Effector memory CD4-positive, alpha-beta T cell (primary cell): ENCODE results near the gene FXYD5.

ENCODE experiments used
- DNase-seq, 3 donors: peaks; one replicate each; pipeline ENCODE4 v3.0.0-alpha.2; 2020
- H3K27ac ChIP-seq: 2 replicates; pipeline ENCODE4 v1.7.0; 2013; ENCODE audit warnings: mild to moderate bottlenecking, low read length, moderate library complexity; ENCODE audit not compliant: insufficient read depth, poor library complexity, severe bottlenecking
- H3K27me3 ChIP-seq: replicated peaks from 2 replicates; pipeline ENCODE4 v1.7.0; 2013; ENCODE audit warnings: mild to moderate bottlenecking, low read length; ENCODE audit not compliant: insufficient read depth, control insufficient read depth, poor library complexity, severe bottlenecking
- H3K36me3 ChIP-seq: 2 replicates; pipeline ENCODE4 v1.7.0; 2013; ENCODE audit warnings: mild to moderate bottlenecking, low read length, moderate library complexity; ENCODE audit not compliant: control insufficient read depth, insufficient read depth
- H3K4me1 ChIP-seq: 2 replicates; pipeline ENCODE4 v1.7.0; 2013; ENCODE audit warnings: low read length, mild to moderate bottlenecking; ENCODE audit not compliant: control insufficient read depth, insufficient read depth, poor library complexity, severe bottlenecking
- H3K4me3 ChIP-seq: 2 replicates; pipeline ENCODE4 v1.7.0; 2013; ENCODE audit warnings: low read length, low read depth, mild to moderate bottlenecking; ENCODE audit not compliant: insufficient read depth, poor library complexity, severe bottlenecking
- H3K9me3 ChIP-seq: 2 replicates; pipeline ENCODE4 v1.7.0; 2013; ENCODE audit warnings: mild to moderate bottlenecking, low read length, moderate library complexity; ENCODE audit not compliant: control insufficient read depth

The FXYD5 gene

DNA sequence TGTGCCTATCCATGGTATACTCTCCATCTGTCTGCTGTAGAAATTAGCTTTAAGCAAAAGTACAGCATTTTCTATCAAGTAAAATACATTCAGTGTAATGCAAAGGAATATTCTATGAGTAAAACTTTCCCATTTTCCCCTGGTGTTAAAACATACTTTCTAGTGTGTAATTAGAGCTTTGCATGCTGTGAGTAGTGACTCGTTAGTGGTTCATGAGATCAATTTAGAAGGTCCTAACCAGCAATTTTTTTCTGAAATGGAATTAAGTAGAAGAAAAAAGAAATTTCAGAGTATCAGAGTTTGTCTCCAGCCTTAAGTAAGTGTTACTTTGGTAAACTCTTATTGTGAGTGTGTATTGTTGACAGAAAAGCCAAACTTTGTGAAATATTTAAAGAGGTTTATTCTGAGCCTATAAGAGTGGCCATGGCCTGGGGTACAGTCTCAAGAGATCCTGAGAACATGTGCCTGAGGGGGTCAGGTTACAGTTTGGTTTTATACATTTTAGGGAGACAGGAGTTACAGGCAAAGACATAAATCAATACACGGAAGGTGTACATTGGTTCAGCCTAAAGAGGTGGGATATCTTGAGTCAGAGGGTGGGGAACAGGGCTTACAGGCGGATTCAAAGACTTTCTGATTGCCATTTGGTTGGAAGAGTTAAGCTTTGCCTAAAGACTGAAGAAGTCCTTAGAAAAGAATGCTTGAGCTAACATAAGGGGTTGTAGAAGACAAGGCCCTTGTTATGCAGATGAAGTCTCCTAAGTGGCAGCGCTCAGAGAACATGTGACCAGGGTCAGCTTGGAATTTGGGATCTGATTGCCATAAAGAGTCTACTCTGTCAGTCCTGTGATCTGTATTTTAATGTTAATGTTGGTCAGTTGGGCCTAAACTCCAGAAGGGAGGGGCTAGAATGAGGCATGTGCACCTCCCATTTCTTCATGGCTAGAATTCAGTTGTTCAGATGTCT lies 48.5 kb downstream of the FXYD5 start:
- Histone ChIP-seq H3K27ac (peak overlapping the region; percentile 3), H3K9me3 (no peaks in the 10 kb centered on the region), H3K4me1 (peaks cover 39% of the 10 kb centered on the region), H3K36me3 (no peaks in the 10 kb centered on the region), H3K27me3 (no peaks in the 10 kb centered on the region), H3K4me3 (no peak overlapping the region)
- no peak for DNase-seq

DNA sequence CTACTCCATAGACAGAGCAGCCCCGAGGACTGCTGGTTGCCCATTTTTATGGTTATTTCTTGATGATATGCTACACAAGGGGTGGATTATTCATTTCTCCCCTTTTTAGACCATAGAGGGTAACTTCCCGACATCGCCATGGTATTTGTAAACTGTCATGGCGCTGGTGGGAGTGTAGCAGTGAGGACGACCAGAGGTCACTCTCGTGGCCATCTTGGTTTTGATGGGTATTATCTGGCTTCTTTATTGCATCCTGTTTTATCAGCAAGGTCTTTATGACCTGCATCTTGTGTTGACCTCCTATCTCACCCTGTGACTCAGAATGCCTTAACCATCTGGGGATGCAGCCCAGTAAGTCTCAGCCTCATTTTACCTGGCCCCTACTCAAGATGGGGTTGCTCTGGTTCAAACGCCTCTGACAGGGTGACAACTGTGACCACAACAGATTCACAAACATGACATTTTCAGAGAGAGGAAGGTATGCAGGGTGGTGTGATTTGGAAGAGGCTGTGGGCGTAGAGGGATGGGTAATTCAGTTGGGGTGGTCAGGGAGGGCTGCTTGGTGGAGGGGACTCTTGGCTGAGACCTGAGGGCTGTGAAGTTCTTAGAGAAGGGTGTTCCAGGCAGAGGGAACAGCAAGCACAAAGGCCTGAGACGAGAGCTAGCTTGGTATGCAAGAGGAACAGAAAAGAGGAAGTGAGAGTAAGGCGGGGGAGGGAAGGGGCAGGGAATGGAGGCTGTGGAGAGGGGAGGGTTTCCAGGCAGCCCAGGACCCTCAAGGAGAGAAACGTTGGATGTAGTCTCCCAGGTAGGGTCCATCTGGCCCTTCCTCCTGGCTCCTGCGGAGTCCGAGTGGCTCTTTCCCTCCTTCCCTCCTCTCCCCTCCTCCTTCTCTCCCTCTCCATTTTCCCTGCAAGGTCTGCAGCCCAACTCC lies 50.5 kb downstream of the FXYD5 start:
- Histone ChIP-seq H3K27me3 (no peaks in the 10 kb centered on the region), H3K27ac (peak overlapping the region; percentile 84), H3K4me3 (no peak overlapping the region), H3K36me3 (no peaks in the 10 kb centered on the region), H3K9me3 (no peaks in the 10 kb centered on the region), H3K4me1 (peaks cover 39% of the 10 kb centered on the region)
- no peak for DNase-seq

DNA sequence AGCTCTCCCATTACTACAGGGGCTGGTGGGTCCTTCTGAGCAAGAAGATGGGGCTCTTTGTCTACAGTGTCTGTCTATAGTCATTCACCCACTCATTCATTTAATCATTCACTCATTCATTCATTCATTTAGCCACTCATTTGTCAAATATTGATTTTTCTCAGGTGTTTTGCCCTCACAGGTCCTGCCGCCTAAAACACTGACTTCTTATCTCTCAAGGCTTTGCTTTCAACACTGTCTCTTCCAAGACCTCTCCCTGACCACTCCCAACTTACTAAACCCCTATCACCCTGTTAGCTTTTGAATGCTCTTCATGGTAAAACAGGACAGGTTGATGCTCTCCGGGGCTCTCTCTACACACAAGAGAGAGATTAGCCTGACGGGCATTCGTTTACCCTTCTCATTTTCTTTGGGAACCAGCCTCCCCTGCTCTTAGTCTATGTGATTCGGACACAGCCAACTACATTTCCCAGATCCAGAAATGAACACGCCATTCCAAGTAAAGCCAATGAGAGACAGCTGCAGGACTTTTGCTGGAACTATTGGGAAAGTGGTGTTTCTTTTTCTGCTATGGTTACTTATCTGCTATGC lies 51.3 kb downstream of the FXYD5 start:
- peaks cover 39% of the 10 kb centered on the region for H3K4me1 ChIP-seq
- H3K4me3 ChIP-seq: no peak overlapping the region
- peak overlapping the region; percentile 84 for H3K27ac ChIP-seq
- H3K27me3 ChIP-seq: no peaks in the 10 kb centered on the region
- no peaks in the 10 kb centered on the region for H3K9me3 ChIP-seq
- H3K36me3 ChIP-seq: no peaks in the 10 kb centered on the region
- DNase-seq: no peak

DNA sequence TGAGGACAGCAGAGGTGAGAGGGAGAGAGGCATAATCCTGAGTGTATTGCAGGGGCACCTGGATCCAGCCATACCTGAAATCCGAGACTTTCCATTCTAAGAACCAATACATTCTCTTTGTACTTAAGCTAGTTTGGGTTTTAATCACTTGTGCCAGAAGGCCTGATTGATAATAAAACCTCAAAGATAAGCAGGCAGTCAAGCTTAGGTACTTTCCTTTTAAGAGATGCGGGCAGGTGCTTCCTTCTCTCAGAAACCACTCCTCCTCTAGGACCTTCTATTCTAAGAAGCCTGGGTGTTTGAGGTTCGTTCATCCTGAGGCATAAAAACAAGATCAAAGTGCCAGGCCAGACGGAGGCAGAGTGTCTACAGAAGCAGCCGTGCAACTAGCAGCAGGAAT lies 51.8 kb downstream of the FXYD5 start:
- Histone ChIP-seq H3K4me3 (no peak overlapping the region), H3K9me3 (no peaks in the 10 kb centered on the region), H3K4me1 (peaks cover 39% of the 10 kb centered on the region), H3K27me3 (no peaks in the 10 kb centered on the region), H3K36me3 (no peaks in the 10 kb centered on the region), H3K27ac (peak overlapping the region; percentile 84)
- DNase-seq: peak; percentile 55 to 71 (median 58)

DNA sequence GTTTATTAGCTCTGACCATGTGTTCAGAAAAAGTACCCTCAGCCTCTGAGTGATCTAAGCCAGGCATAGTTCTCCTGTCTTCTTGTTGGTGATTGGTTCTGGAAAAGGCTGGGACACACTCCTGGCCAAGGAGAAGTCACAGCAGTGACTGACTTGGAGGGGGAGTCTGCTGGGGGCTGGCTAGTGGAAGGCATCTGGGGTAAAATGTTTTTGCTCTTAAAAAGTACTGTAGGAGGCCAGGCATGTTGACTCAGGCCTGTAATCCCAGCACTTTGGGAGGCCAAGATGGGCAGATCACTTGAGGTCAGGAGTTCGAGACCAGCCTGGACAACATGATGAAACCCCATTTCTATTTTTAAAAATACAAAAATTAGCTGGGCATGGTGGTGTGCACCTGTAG lies 52.3 kb downstream of the FXYD5 start:
- DNase-seq: no peak
- peaks cover 39% of the 10 kb centered on the region for H3K4me1 ChIP-seq
- H3K27ac ChIP-seq: peak overlapping the region; percentile 84
- H3K9me3 ChIP-seq: no peaks in the 10 kb centered on the region
- H3K36me3 ChIP-seq: no peaks in the 10 kb centered on the region
- no peaks in the 10 kb centered on the region for H3K27me3 ChIP-seq
- no peak overlapping the region for H3K4me3 ChIP-seq

DNA sequence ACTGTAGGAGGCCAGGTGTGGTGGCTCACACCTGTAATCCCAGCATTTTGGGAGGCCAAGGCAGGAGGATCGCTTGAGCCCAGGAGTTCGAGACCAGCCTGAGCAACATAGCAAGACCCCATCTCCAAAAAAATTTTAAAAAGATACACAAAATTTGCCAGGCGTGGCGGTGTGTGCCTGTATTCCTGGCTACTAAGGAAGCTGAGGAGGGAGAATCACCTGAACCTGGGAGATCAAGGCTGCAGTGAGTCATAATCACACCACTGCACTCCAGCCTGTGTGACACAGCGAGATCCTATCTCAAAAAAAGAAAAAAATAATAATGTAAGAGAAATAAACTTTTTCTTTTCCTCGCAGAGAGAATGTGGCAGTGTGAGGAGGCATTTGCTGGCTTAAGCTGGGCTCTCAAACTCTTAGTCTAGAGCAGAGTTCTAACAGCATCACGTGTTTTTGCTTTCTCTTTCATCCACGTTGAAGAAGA lies 52.9 kb downstream of the FXYD5 start:
- H3K9me3 ChIP-seq: no peaks in the 10 kb centered on the region
- H3K4me3 ChIP-seq: no peak overlapping the region
- DNase-seq: peak; percentile 31 to 54 (median 41)
- H3K27ac ChIP-seq: peak overlapping the region; percentile 84
- H3K36me3 ChIP-seq: no peaks in the 10 kb centered on the region
- H3K27me3 ChIP-seq: no peaks in the 10 kb centered on the region
- H3K4me1 ChIP-seq: peaks cover 44% of the 10 kb centered on the region

DNA sequence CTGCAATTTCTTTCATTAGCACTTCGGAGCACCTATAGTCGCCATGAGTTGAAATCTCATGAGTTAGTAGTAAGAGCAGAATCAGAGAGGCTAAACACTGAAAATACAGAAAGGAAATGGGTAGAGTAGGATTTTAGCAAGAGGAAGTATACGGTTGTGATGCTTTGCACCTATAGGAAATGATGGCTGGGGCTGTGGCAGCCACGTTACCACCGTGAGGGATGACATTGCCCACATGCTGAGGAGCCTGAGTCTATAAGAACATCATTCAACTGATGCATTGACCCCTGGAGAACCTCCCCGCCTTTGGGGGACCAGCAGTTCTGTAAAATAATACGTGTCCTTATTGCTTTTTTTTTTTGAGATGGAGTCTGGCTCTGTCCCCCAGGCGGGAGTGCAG lies 53.6 kb downstream of the FXYD5 start:
- Histone ChIP-seq H3K4me3 (no peak overlapping the region), H3K4me1 (peaks cover 51% of the 10 kb centered on the region), H3K9me3 (no peaks in the 10 kb centered on the region), H3K27ac (peak overlapping the region; percentile 84), H3K27me3 (no peaks in the 10 kb centered on the region), H3K36me3 (no peaks in the 10 kb centered on the region)
- DNase-seq: no peak

DNA sequence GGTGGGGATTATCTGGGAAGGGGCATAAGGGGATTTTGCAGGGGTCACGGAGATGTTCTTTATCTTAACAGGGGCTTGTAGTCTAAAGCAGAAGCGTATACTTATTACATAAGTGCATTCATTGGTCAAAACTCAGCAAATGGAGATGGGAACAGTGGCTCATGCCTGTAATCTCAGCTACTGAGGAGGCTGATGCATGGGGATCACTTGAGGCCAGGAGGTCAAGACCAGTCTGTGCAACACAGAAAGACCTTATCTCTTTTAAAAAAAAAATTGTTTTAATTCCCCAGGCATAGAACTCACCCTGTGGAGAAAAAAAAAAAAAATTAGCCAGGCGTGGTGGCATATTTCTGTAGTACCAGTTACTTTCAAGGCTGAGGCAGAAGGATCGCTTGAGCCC lies 55.1 kb downstream of the FXYD5 start:
- Histone ChIP-seq H3K27me3 (no peaks in the 10 kb centered on the region), H3K27ac (peak overlapping the region; percentile 95), H3K4me1 (peaks cover 51% of the 10 kb centered on the region), H3K4me3 (no peak overlapping the region), H3K9me3 (no peaks in the 10 kb centered on the region), H3K36me3 (no peaks in the 10 kb centered on the region)
- no peak for DNase-seq

DNA sequence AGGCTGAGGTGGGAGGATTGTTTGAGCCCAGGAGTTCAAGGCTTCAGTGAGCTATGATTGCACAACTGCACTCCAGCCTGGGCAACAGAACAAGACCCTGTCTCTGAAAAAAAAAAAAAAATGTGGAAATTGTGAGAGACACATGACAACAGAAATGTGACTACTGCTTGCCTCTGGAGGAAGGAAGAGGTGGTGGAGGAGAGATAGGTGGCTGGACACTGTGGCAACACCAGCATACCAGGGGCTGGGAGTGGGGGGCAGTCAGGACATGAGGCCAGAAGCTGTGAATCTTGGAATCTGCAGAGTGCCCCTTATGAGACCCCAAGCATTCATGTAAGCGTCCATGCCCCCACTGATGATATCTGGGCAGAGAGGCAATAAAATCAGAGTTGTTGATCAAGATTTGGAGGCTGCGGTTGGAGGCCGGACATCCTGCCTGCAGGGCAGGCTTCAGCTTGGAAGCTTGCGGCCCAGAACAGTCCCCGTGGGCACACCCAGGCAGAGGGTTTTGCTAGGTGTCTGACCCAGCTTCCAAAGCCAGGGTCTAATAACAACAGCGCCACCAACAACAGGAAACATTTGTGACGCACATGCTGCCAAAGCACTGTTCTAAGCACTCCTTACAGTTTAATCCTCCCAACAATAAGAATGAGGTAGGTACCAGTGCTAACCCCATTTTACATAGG lies 57.2 kb downstream of the FXYD5 start:
- no peak overlapping the region for H3K4me3 ChIP-seq
- no peaks in the 10 kb centered on the region for H3K36me3 ChIP-seq
- H3K4me1 ChIP-seq: peaks cover 34% of the 10 kb centered on the region
- peak overlapping the region; percentile 95 for H3K27ac ChIP-seq
- DNase-seq: peak; percentile 79 to 85 (median 81)
- H3K27me3 ChIP-seq: no peaks in the 10 kb centered on the region
- H3K9me3 ChIP-seq: no peaks in the 10 kb centered on the region
